ENCODE results near the gene MICU1.
"Not testable (repeated sequence)": the region's sequence is repeated elsewhere in the genome, so short reads cannot be mapped to it uniquely, and the experiment has no call there.

Gene MICU1

DNA sequence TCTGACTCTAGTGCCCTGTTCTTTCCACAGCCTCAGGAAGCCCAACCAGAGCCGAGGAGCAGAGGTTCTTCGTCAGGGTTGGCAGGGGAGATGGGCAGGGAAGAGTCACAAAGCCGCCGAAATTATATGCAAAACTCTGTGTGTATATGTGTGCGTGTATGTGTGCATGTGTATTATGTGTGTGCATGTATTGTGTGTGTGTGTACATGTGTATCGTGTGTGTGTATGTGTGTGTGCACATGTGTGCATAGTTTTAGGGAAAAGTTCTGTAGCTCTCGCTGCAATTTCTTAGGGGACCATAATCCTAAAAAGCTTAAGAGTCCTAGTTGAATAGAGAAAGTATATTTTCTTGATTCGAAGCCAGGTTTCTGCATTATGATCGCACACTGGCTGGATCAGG lies 288.2 kb downstream of the MICU1 start:
- no peak for DNase-seq

DNA sequence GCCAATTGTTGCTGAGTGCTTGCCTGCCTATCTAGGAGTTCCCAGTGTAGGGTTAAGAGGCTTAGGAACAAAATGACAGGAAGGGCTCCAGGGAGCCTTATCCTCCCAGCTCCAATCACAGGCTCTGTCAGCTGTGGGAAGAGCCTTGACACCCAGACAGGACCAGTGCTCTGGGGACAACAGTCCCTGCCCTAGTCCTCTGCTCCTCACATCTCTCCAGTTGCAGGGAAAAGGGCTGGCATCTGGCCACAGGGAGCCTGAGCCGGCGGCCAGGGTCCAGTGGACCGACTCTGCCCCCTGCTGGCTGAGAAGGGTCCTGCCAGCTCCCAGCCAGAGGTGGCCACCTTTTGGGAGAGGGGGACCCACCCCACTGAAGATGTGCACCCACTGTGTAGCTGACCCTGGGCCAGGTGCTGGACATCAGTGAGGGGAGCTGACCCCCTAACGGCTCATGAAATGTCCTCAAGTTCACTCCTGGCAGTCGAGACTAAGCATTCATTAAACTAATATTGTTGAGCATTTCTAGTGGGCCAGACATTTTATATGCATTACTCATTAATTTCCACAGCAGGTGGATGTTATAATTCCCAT lies 288.7 kb downstream of the MICU1 start:
- DNase-seq = no peak

DNA sequence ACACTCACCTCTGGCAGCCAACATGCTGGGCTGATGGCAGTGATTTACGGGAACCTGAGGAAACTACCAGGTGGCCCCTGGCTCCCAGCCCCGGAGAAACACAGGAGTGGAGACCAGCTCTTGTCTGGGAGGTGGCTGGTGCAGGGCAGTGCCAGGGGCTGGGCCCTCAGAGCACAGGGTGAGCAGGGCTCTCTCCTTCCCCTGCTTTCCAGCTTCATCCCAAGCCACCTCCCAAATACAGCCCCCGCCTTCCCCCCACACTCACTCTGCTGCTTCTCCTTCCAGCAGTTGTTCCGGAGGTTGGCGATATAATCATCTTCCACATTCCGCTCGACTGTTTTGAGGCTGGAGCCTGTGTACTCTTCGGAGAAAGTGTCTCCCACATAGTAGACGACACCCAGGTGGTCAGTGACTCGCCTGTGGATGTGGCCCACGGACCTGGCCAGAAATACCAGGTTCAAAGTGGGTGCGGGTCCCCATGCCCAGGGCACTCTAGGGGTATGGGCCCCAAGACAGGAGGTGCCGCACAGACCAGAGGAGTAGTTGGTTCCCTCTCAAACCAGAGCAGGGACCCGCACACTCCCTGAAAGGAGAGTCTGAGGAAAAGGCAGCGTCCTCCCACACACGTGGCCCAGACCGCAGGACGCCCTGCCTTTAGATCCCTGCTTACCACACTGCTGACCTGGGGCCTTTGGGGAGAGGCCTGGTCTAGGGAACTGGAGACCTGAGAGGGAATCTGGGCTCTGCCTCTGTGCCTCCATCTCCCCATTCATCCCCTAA lies 289.4 kb downstream of the MICU1 start:
- DNase-seq = no peak

DNA sequence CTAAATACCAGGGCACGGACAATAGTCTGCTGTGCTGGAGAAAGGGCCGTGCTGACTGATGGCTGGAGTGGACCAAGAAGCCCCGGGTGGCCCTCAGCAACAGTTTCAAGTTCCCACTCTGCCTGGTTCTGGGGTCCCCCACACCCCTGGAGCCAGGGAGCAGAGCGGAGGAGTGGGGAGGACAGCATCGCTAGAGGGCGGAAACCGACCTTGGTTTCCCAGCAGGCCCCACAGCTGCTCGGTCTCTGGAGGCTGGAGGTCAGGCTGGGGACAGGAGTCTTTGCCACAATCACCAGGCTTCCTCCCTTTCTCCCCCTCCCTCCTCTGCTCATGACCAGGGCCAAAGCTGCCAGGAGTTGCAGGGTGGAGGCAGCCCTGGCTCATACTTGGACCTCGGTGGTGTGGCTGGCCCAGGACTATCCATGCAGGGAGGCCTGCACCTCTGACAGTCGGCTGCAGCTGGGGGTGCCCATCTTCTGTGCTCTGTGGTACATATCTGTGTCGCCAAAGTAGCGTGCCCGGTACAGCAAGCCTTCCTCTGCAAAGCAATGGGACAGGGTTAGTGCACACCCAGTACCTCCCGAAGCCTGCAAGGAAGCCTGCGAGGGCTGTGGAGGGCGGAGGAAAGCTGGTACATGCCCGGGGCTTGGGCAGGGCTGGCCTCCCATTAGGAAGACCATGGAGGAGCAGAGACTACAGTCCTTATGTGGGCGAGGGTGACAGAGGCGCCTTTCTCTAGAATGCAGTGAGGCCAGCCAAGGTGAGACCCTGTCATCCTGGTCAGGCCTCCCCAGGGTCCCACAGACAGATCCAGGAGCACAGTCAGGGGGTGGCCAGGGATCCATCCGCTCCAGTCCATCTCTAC lies 290.3 kb downstream of the MICU1 start:
- no peak for DNase-seq

DNA sequence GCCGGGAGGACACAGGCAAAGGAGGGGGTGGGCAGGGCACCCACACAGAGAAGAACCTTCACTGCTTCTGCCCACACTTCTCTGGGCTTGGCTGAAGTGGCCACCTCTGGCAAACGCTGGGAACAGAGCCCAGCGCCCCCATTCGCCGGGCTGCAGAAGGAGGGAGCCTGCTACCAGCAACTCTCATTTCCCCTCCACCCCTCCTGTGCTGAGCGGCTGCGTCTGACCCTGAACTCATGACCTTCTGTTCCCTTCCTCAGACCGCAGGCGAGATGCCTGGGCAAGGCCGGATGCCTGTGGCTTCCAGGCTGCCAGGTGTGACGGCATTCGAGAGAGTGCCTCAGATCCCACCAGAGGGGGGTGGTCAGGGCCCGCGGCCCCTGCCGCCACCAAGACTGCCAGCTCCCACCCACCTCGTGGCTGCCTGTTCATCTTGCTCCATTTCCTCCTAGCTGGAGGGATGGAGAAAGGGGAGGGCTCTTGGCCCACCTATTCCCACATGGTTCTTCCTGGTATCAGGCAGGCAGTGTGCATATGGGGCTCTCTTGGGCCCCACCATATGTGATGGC lies 291.0 kb downstream of the MICU1 start:
- no peak for DNase-seq

DNA sequence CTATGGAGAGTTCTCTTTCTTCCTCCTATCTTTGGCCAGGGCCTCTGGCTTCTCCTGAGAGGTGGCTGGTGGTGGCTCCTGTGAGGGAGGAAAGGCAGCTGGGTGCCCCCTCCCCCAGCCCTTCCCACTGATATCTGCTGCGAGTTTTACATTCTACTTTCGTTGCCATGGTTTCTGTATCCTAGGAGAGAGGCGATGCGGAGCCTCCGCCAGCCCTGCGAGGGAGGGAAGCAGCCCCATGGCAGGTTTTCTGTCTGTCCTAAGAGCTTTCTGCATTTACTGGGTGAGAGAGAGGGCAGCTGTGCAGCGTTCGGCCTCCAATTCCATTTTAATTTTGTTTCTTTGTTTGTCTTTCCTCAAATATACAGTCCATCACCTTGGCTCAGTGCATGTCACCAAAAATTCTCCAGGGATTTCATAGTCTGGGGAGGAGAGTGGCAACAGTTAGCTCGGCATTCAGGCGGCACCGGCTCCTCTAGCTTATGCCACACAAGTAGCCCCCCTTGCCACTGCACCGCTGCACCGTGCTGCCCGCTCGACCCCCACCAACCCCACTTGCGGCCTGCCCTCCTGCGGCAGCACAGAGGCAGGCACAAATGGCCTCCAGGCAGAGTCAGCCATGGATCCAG lies 291.6 kb downstream of the MICU1 start:
- peak; percentile 52 for DNase-seq

DNA sequence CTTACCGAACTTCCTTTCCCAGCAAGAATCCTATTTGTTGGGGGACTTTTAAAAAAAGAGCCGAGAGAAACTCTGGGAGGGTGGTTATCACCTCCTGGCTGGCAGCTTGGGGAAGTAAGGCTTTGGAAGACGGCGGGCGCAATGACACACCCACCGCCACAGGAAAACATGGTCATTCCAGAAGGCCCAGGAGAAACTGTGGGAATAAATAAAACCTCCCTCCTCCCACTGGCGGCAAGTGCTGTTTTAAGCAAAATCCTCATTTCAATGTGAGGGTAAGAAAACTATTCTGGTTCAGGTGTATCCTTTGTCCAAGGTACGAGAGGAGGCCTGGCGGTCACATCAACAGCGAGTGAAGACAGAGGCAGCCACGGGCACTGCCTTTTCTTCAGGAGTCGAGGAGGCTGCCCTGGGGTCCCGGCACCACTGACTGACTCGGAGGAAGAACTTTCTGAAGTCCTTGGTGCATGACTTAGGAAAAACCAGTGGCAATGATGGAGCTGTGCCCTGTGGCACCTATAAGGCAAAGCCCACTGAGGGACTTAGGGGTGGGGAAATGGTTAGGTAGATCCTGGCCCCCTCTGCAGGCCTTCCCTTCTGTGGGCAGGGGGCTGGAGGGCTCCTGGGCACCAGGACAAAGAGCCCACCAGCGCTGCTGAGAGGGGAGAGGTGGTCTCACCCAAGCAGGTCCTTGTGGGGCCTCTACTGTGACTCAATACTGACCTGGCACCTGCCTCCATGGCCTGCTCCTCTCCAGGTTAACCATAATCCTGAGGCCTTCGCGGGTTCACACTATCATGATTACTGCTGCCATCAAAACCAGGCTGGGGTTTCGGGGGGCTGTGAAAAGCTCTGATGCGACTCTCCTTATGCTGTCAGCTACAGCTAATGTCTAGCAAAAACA lies 292.5 kb downstream of the MICU1 start:
- DNase-seq = no peak

DNA sequence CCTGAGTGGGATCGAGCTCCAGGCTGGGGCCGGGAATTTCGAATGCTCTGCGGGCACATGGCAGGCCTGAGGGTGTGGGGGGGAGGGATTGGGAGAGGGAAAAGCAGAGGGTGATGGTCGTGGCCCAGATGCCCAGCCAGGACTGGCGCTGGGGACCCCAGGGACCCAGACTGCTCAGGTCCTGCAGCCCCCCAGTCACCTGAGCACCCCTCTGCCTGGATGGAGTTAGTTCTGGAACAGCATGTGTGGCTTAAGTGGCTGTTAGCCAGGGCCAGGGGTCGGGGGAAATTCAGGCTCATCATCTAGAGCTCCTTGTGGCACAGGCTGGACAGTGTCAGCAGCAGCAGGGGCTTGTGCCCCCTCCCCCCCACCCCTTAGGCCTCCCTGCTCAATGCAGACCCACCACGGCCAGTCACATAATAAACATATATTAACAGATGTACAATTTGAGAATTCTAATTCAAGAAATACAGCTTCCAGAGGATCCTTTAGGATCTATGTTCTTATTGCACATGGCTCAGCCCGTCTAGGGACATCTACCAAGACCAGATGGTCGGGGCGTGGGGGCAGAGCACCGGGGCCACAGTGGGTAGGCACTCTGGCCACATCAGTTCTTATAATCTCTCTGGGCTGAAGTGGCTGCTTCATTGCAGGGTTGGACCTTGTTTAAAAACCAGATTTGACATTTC lies 293.3 kb downstream of the MICU1 start:
- DNase-seq = no peak

DNA sequence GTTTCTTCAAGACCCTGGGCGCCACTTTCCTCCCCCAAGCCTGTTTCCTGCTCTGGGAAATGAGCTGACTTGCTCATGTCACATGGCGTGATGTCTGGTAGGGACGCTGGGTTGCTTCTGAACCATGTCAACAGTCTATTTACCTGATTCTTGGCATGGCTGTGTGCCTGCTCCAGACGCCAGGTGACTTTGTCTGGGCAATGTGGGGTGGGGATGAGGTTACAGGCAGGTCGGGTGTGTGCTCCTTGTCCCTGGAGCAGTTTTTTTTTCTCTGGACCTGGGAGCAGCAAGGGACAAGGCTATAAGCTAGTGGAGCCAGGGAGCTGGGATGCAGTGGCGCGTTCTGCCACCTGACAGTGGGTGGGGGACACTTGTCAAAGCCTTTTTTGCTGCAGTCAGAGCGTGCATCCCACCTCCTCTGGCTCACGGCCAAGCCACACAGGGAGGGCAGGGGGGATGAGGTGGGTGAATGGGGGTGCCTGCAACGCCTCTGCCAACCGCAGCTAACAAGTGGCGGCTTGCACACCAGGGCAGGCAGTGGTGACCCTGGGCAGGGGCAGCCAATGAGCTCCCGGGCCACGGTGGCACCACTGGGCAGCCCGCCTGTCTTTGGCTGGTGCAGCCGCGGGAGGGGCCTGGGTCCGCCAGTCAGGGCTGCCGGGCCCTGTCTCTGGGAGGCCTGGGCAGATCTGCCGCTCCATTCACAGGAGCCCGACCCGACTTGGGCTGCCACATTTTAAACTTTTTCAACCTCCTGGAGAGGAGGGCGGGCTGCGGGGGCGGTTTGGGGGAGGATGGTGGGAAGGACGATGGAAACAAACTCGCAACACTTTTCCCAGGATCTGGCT lies 294.1 kb downstream of the MICU1 start:
- peak; percentile 52 for DNase-seq

DNA sequence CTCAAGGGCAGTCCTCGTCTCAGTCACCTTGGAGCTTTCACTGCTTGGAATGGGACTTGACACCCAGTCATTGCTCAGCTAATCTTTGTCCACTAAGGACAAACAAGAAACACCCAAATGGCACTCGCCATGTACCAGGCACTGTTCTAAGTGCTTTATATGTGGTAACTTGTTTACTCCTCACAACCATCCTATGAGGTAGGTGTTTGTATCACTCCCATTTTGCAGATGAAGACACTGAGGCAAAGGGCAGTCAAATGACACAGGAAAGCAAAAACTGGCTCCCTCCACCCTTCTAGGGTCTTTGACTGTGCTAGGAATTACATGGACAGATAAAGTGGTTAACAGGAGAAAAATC lies 295.8 kb downstream of the MICU1 start:
- no peak for DNase-seq

DNA sequence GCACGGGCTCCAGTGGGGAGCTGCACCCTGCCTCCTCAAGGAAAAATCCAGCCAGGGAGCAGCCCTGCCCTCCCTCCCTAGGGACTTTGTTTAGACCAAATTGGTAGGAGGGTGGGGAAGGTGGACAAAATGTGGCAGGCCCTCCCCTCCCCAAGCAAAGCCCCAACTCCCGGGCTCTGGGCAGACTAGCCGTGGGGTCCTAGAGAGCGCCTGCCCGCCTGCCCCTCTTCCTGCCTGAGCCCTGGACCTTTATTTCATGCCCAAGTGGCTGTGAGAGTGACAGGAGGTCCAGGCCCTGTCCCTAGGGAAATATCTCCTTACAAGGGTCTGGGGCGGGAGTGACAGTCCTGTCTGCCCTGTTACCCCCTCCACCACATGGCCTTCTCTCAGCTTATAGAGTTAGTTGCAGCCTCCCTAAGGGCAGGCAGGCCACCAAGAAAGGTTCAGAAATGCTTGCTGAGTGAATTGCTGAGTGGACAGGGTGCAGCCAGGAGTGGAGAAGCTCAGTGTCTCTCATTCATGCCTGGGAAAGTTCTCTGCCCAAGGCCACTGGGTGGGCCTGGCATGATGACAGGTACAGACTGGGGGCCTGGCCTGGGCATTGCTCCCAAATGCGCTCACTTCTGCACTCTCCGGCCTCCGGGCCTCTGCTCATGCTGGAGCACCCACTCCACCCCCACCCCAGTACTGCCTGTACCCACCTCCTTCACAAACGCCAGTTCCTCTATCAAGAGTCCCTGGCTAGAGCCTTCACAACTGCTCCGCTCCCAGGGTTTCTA lies 296.4 kb downstream of the MICU1 start:
- peak; percentile 17 for DNase-seq

DNA sequence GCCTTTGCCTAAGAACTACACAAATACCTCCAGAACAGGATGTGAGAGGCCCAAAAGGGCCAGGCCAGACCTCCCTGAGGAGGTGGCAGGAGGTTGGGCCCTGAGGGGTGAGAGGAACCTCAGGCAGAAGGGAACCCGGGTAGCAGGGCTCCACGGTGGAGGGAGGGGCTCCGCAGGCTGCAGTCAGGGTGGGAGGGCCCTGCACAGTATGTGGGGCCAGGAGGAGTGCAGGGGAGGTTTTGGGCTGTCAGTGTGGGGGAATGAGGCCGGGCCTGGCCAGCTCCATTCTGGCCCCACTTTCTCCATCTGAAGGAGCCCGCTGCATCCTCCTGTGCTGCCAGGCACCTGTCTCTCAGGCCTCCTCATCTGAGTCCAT lies 297.1 kb downstream of the MICU1 start:
- DNase-seq = no peak

DNA sequence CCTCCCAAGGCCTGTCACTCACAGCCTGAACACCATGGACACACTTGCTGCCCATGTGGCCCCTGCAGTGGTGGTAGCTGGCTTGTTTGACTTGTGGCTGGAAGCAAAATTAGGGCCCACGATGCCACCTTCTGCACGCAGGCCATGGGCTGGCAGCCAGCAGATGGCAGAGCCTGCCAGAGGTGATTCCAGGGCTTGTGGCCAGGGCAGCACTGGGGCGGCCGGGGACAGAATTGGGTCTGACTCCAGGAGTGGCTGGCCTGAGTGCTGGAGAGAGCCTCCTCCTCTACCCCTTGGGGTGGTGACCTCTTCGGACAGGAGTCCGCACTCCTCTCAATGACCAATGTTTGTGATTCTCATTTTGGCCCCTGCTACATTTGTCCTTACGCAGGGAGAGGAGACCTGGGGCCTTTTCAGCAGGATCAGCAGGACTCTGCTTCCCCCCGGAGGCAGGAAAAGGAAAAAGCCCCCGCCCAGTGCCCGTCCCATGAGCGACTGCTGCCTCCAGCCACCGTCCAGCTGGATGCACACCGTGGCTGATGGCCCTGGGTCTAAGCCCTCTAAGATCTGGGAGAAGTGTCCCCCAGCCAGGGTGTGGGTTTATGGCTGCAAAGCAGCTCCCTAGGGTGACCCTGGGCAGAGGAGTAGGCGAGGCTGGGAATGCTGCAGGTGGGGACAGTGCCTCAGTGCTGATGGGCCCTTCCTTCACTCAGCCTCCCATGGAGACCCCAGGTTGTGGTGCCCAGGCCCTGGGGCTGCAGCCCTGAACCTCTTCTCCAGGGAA lies 297.6 kb downstream of the MICU1 start:
- no peak for DNase-seq

DNA sequence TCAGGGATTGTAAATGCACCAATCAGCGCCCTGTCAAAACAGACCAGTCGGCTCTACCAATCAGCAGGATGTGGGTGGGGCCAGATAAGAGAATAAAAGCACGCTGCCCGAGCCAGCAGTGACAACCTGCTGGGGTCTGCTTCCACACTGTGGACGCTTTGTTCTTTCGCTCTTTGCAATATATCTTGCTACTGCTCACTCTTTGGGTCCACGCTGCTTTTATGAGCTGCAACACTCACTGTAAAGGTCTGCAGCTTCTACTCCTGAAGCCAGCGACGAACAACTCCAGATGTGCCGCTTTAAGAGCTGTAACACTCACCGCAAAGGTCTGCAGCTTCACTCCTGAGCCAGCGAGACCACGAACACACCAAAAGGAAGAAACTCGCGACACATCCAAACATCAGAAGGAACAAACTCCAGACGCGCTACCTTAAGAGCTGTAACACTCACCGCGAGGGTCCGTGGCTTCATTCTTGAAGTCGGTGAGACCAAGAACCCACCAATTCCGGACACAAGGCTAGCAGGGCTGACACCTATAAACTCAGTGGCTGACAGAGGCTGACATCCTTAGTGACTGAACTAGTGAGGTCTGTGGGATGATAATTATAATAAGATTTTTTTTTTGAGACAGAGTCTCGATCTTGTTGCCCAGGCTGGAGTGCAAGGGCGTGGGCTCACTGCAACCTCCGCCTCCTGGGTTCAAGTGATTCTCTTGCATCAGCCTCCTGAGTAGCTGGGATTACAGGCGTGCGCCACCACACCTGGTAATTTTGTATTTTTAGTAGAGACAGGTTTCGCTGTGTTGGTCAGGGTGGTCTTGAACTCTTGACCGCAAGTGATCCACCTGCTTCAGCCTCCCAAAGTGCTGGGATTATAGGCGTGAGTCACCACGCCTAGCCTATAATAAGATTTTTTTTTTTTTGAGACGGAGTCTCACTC lies 298.9 kb downstream of the MICU1 start:
- not testable (repeated sequence) for DNase-seq

DNA sequence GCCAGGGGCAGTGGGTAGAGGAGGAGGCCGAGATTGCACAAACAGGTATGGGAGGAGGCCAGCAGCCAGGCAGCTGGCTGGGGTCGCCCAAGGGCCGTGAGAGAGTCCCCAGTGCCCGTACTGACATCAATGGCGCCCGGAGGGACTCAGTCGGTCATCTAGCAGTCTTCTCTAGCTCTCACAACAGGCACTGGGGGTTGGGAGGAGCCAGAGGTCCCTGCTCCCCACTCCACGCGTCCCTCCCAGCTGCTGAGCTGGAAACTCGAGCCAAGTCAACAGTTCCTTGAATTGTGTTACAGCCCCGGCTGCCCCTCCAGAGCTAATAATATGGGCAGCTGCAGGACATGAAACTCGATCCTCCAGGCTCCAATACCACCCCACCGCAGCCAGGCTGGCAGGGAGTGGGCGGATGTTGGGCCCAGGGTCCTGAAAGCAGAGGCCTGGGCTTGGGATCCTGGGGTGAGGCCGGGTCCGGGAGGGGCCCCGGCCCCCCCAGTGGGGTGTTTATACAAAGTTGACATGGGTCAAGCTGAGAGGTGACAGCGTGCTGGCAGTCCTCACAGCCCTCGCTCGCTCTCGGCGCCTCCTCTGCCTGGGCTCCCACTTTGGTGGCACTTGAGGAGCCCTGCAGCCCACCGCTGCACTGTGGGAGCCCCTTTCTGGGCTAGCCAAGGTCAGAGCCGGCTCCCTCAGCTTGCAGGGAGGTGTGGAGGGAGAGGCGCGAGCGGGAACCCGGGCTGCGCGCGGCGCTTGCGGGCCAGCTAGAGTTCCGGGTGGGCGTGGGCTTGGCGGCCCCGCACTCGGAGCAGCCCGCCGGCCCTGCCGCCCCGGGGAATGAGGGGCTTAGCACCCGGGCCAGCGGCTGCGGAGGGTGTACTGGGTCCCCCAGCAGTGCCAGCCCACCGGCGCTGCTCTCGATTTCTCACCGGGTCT lies 300.4 kb downstream of the MICU1 start:
- DNase-seq = peak; percentile 61

DNA sequence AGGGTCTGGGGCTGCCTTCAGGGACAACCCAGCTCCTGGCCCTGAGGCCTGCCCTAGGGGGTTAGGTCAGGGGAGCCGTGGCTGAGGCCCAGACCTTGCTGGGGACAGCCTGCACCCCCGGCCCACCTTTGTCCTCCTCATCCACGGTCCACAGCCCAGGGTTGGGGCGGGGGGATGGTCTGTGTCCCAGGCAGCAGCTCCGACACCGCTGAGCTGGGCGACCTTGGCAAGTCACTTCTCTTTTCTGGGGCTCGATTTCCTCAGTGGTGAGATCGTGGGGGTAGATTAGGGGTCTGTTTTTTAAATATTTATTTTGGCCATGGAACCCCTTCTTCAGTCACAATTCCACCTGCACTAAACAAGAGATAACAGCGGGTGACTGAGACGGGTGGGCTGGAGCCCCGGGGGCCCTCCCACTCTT lies 302.1 kb downstream of the MICU1 start:
- DNase-seq = no peak

Data from NCI-H524 treated with DMSO at 0.1 percent for 48 hours (cell line).